ENCODE data around the gene P2RX6.
"Not testable (repeated sequence)": the region's sequence is repeated elsewhere in the genome, so short reads cannot be mapped to it uniquely, and the experiment has no call there.

P2RX6 gene

GRCh38 chr22:21042978-21043859 lies 28.3 kb downstream of the P2RX6 start:
- peaks cover 16% of the 10 kb centered on the region for H3K27me3 Mint-ChIP-seq
- no peaks in the 10 kb centered on the region for H3K9me3 Mint-ChIP-seq (ENCODE audit: low read depth)
- no peaks in the 10 kb centered on the region for H3K36me3 Mint-ChIP-seq
- no peak overlapping the region for H3K4me3 Mint-ChIP-seq
- H3K27ac Mint-ChIP-seq, result no peak overlapping the region
- peaks cover 23% of the 10 kb centered on the region for H3K4me1 Mint-ChIP-seq (ENCODE audit: low read depth)

GRCh38 chr22:21043860-21044535 lies 29.0 kb downstream of the P2RX6 start:
- Mint-ChIP-seq H3K27ac (no peak overlapping the region), H3K36me3 (no peaks in the 10 kb centered on the region), H3K27me3 (peaks cover 12% of the 10 kb centered on the region), H3K4me3 (no peak overlapping the region), H3K9me3 (ENCODE audit: low read depth) (no peaks in the 10 kb centered on the region), H3K4me1 (ENCODE audit: low read depth) (peaks cover 23% of the 10 kb centered on the region)

- Mint-ChIP-seq H3K27me3 (peaks cover 8% of the 10 kb centered on the region), H3K4me3 (peak overlapping the region; percentile 79), H3K4me1 (ENCODE audit: low read depth) (peaks cover 23% of the 10 kb centered on the region), H3K36me3 (no peaks in the 10 kb centered on the region), H3K27ac (peak overlapping the region; percentile 28), H3K9me3 (ENCODE audit: low read depth) (no peaks in the 10 kb centered on the region)
These were observed 30.1 kb downstream of the P2RX6 start for GRCh38 chr22:21044931-21045584.

GRCh38 chr22:21045585-21046294 lies 30.8 kb downstream of the P2RX6 start, which contains the start of gene LRRC74B:
Gene LRRC74B, plus strand, starts transcription at chr22:21045946. Its CDS starts 41 bp downstream, at chr22:21045987.
- H3K4me1 Mint-ChIP-seq (ENCODE audit: low read depth), result peaks cover 23% of the 10 kb centered on the region
- no peaks in the 10 kb centered on the region for H3K9me3 Mint-ChIP-seq (ENCODE audit: low read depth)
- no peaks in the 10 kb centered on the region for H3K36me3 Mint-ChIP-seq
- peak within 1 kb of the TSS; percentile 79 for H3K4me3 Mint-ChIP-seq
- peak within 1 kb of the TSS; percentile 28 for H3K27ac Mint-ChIP-seq
- H3K27me3 Mint-ChIP-seq, result peaks cover 7% of the 10 kb centered on the region

- H3K36me3 Mint-ChIP-seq, result no peaks in the 10 kb centered on the region
- no peak overlapping the region for H3K27ac Mint-ChIP-seq
- no peak overlapping the region for H3K4me3 Mint-ChIP-seq
- peaks cover 7% of the 10 kb centered on the region for H3K27me3 Mint-ChIP-seq
- H3K9me3 Mint-ChIP-seq (ENCODE audit: low read depth), result no peaks in the 10 kb centered on the region
- H3K4me1 Mint-ChIP-seq (ENCODE audit: low read depth), result peaks cover 23% of the 10 kb centered on the region
These were observed 32.2 kb downstream of the P2RX6 start for GRCh38 chr22:21047035-21047661.

- Mint-ChIP-seq H3K4me3 (no peak overlapping the region), H3K9me3 (ENCODE audit: low read depth) (no peaks in the 10 kb centered on the region), H3K4me1 (ENCODE audit: low read depth) (peaks cover 23% of the 10 kb centered on the region), H3K27me3 (peaks cover 7% of the 10 kb centered on the region), H3K27ac (no peak overlapping the region), H3K36me3 (no peaks in the 10 kb centered on the region)
These were observed 32.8 kb downstream of the P2RX6 start for GRCh38 chr22:21047730-21048129.

GRCh38 chr22:21048448-21048847 lies 33.5 kb downstream of the P2RX6 start:
- H3K9me3 Mint-ChIP-seq (ENCODE audit: low read depth); H3K4me3 Mint-ChIP-seq; H3K36me3 Mint-ChIP-seq; H3K27ac Mint-ChIP-seq; H3K27me3 Mint-ChIP-seq: not testable (repeated sequence)
- peaks cover 19% of the 10 kb centered on the region for H3K4me1 Mint-ChIP-seq (ENCODE audit: low read depth)

GRCh38 chr22:21048965-21049364 lies 34.0 kb downstream of the P2RX6 start:
- H3K4me3 Mint-ChIP-seq; H3K27ac Mint-ChIP-seq; H3K36me3 Mint-ChIP-seq; H3K9me3 Mint-ChIP-seq (ENCODE audit: low read depth); H3K27me3 Mint-ChIP-seq: not testable (repeated sequence)
- peaks cover 17% of the 10 kb centered on the region for H3K4me1 Mint-ChIP-seq (ENCODE audit: low read depth)

GRCh38 chr22:21051145-21051830 lies 36.3 kb downstream of the P2RX6 start:
- no peaks in the 10 kb centered on the region for H3K36me3 Mint-ChIP-seq
- no peak overlapping the region for H3K4me3 Mint-ChIP-seq
- no peaks in the 10 kb centered on the region for H3K27me3 Mint-ChIP-seq
- H3K27ac Mint-ChIP-seq, result no peak overlapping the region
- no peaks in the 10 kb centered on the region for H3K9me3 Mint-ChIP-seq (ENCODE audit: low read depth)
- peaks cover 8% of the 10 kb centered on the region for H3K4me1 Mint-ChIP-seq (ENCODE audit: low read depth)

- Mint-ChIP-seq H3K4me1 (ENCODE audit: low read depth) (peaks cover 14% of the 10 kb centered on the region), H3K36me3 (no peaks in the 10 kb centered on the region), H3K27me3 (no peaks in the 10 kb centered on the region), H3K27ac (peak overlapping the region; percentile 41), H3K4me3 (no peak overlapping the region), H3K9me3 (ENCODE audit: low read depth) (no peaks in the 10 kb centered on the region)
These were observed 37.0 kb downstream of the P2RX6 start for GRCh38 chr22:21051831-21052400.

GRCh38 chr22:21052715-21053459 lies 37.9 kb downstream of the P2RX6 start:
- H3K4me1 Mint-ChIP-seq (ENCODE audit: low read depth), result peaks cover 14% of the 10 kb centered on the region
- no peak overlapping the region for H3K4me3 Mint-ChIP-seq
- no peaks in the 10 kb centered on the region for H3K36me3 Mint-ChIP-seq
- H3K27me3 Mint-ChIP-seq, result no peaks in the 10 kb centered on the region
- no peaks in the 10 kb centered on the region for H3K9me3 Mint-ChIP-seq (ENCODE audit: low read depth)
- no peak overlapping the region for H3K27ac Mint-ChIP-seq

- Mint-ChIP-seq H3K27ac (no peak overlapping the region), H3K36me3 (no peaks in the 10 kb centered on the region), H3K9me3 (ENCODE audit: low read depth) (no peaks in the 10 kb centered on the region), H3K4me1 (ENCODE audit: low read depth) (peaks cover 14% of the 10 kb centered on the region), H3K4me3 (no peak overlapping the region), H3K27me3 (no peaks in the 10 kb centered on the region)
These were observed 39.2 kb downstream of the P2RX6 start for GRCh38 chr22:21054046-21054713.

All from activated naive CD8-positive, alpha-beta T cell (primary cell).